Activated naive CD4-positive, alpha-beta T cell treated with anti-CD3 and anti-CD28 coated beads, Interleukin-2, amount 10 ng/mL, durations not matched to agents 7 days and 5 days (primary cell): ENCODE results near the gene DCP2.

Source experiments
- CTCF ChIA-PET: fragments of 350-600 bp; sonication (Branson Sonifier 250); formaldehyde crosslinking; loops from one replicate; lab custom pipeline; 2021; ENCODE audit warnings: antibody characterized with exemption; lab: Charles Lee
- DNase-seq: peaks from one replicate; pipeline ENCODE4 v3.0.0-alpha.2; 2020
- H3K27ac Mint-ChIP-seq: one replicate; pipeline ENCODE4 v1.8.0; 2021; ENCODE audit warnings: mild to moderate bottlenecking, moderate library complexity, mixed read lengths
- H3K27me3 Mint-ChIP-seq: one replicate; pipeline ENCODE4 v1.8.0; 2021; ENCODE audit warnings: mild to moderate bottlenecking, mixed read lengths
- H3K36me3 Mint-ChIP-seq: one replicate; pipeline ENCODE4 v1.8.0; 2021; ENCODE audit warnings: mixed read lengths
- H3K4me1 Mint-ChIP-seq: one replicate; pipeline ENCODE4 v1.8.0; 2021; ENCODE audit warnings: mixed read lengths
- H3K4me3 Mint-ChIP-seq: one replicate; pipeline ENCODE4 v1.8.0; 2021; ENCODE audit warnings: mild to moderate bottlenecking, moderate library complexity, mixed read lengths
- H3K9me3 Mint-ChIP-seq: one replicate; pipeline ENCODE4 v1.8.0; 2021; ENCODE audit warnings: mixed read lengths

Gene DCP2

DNA sequence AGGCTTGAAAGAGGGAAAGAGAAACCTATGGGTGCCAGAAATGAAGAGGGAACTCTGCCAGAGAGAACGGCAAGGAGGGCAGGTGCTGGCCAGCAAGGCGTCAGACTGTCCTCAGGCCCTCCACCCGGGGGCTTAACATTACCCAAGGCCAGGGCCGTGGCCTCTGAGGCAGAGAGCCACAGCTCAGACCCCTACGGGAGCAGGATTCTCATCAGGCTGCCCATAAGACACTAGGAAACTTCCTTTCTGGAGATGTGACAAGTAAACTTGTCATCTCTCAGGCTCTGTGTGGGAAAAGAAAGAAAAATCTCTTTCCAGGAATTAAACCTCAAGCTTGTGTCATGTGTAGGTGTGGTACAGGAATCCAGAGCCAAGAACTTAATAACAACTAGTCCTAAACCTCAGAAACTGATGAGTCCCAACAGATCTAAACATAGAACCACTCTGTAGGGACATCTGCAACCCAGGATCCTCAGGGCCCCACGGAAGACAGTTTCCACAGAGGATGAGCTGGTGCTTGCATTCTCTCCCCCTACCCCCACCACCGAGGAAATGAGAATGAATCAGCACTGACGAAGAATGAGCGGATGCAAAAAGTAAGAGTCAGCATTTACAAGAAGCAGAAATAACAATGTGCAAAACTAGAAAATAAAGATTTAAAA lies 74.3 kb downstream of the DCP2 start:
- H3K27me3 Mint-ChIP-seq, result peaks cover 10% of the 10 kb centered on the region
- CTCF ChIA-PET, result no interaction called here
- peaks cover 13% of the 10 kb centered on the region for H3K4me1 Mint-ChIP-seq
- H3K4me3 Mint-ChIP-seq, result no peak overlapping the region
- DNase-seq, result no peak
- peak overlapping the region; percentile 16 for H3K27ac Mint-ChIP-seq
- H3K9me3 Mint-ChIP-seq, result no peaks in the 10 kb centered on the region
- H3K36me3 Mint-ChIP-seq, result no peaks in the 10 kb centered on the region

DNA sequence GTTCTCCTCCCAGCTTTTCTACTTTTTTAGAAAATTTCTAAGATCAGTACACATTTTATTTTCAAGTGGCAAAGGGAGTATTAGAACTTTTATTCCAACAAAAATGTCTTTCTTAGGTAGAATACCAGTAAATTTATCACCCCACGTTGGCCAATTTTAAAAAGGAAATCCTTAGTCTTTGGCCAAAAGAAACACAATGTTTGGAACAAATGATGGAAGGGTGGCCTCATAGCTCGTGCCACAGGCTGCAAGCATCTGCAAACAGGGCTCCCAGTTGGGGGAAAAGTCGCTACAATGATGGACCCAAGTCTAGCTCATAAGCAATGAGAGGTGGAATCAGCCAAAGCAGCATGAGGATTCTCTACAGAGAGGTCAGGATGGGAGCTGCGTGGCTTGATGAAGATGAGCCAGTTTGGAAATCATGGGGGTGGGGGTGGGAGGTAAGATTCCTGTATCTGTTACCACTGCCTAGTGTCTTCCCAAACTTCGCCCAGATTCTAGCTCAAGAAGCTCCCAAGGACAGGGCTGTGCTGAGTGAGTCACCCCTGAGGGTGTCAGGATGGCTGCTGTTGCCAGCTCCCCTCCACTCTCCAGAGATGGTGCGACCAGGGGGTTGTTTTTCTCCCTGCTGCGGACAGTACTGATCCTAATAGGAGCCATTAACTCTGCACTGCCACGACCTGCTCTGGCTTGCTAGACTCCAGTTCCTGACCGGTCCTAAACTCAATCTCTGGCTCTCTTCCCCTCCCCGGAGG lies 75.6 kb downstream of the DCP2 start:
- CTCF ChIA-PET, result interaction anchor here (0.9 to 2.3 kb wide), 2 partner anchors 9 to 10 kb away, joined by 4 to 7 read pairs; no protein-coding TSS in a partner anchor

DNA sequence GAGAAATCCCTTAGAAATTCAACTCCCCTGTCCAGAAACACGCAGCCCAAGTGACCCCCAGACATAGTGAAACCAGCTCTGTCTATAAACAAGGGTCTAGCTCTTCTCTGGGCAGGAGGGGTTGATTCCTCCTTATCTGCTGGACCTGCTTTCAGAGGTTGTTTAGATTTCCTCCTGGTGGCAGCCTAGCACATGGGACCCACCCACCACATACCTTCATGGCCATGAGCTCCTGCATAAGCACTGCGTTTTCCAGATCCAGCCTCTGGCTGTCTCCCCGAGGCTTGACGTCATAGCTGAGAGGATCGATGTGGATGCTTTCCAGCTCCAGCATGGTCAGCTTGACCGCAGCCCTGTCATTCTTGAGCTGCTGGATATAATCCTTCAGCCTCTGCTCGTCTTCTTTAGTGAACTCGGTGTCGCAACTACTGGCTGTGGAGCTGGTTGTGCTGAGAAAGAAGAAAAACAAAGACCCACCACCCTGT lies 77.0 kb downstream of the DCP2 start:
- Mint-ChIP-seq H3K27ac (no peak overlapping the region), H3K4me3 (no peak overlapping the region), H3K4me1 (peaks cover 14% of the 10 kb centered on the region), H3K36me3 (no peaks in the 10 kb centered on the region), H3K27me3 (peaks cover 5% of the 10 kb centered on the region), H3K9me3 (no peaks in the 10 kb centered on the region)
- CTCF ChIA-PET, result interaction anchor here (1.0 to 2.3 kb wide), 2 partner anchors 10 to 57 kb away, joined by 4 to 7 read pairs; no protein-coding TSS in a partner anchor
- no peak for DNase-seq

More for the DNA sequence above, 75.6 kb downstream of the DCP2 start:
- peaks cover 13% of the 10 kb centered on the region for H3K4me1 Mint-ChIP-seq
- DNase-seq, result no peak
- no peak overlapping the region for H3K4me3 Mint-ChIP-seq
- H3K36me3 Mint-ChIP-seq, result no peaks in the 10 kb centered on the region
- no peak overlapping the region for H3K27ac Mint-ChIP-seq
- no peaks in the 10 kb centered on the region for H3K9me3 Mint-ChIP-seq
- peaks cover 5% of the 10 kb centered on the region for H3K27me3 Mint-ChIP-seq

DNA sequence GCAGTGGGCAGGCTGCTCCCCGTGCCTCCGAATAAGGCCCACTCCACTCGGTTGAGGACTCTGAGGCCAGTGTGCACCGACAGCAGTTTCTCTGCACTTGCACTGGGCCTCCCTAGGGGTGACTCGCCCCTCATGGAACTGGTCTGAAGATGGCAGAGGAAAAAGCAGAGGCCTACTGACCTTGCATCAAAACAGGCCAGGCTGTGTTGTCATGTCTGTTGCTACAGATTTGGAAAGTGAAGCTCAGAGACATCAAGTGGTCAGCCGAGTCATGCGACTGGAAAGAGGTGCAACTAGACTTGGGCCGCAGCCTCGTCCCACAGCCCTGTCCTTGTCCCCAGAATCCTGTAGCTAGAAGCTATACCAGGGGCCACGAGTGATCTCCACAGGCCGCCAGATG lies 78.3 kb downstream of the DCP2 start:
- Mint-ChIP-seq H3K9me3 (no peaks in the 10 kb centered on the region), H3K27ac (no peak overlapping the region), H3K4me1 (peaks cover 22% of the 10 kb centered on the region), H3K36me3 (no peaks in the 10 kb centered on the region), H3K4me3 (no peak overlapping the region), H3K27me3 (peaks cover 12% of the 10 kb centered on the region)
- no peak for DNase-seq
- CTCF ChIA-PET, result interaction anchor here (1.0 kb wide), 1 partner anchor 59 kb away, joined by 4 read pairs; no protein-coding TSS in a partner anchor

DNA sequence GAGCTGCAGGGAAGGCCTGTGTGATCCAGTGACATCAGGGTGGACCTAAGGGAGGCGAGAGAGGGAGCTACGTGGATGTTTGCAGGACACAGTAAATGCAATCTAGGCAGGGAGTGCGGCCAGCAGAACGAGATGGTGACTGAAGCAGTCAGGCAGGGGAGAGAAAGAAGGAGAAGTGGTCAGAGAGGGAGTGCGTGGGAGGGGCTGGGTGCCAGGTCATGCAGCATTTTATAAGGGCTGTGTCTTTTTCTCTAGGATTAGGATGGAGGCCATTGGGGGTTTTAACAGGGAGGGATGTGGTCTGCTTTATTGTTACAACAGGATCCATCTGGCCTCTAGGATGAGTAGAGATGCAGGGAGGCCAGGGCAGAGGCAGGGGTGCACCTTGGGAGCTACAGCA lies 80.4 kb downstream of the DCP2 start:
- H3K36me3 Mint-ChIP-seq, result no peaks in the 10 kb centered on the region

DNA sequence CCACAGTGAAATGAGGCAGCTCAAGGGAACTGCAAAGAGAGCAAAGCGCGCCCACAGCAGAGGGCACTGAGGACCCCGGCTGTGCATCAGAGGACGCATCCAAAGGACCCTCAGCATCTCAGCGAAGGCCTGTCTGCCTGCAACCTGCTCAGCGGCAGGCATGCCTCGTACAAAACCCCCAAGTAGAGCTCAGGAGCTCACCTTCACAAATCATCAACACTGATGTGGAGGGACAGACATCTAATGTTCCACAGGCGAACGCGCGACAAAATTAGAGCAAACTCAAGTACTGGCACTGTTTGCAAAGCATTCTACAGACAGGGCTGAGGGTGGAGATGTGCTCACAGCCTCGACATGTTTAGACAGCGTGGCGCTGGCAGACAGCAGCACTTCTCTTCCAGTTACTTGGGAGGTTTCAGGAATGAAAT lies 81.0 kb downstream of the DCP2 start:
- Mint-ChIP-seq H3K9me3 (no peaks in the 10 kb centered on the region), H3K4me1 (peaks cover 22% of the 10 kb centered on the region), H3K4me3 (no peak overlapping the region), H3K27ac (no peak overlapping the region), H3K36me3 (no peaks in the 10 kb centered on the region), H3K27me3 (peaks cover 11% of the 10 kb centered on the region)
- no peak for DNase-seq
- CTCF ChIA-PET, result no interaction called here

More for the DNA sequence above, 80.4 kb downstream of the DCP2 start:
- Mint-ChIP-seq H3K4me1 (peaks cover 17% of the 10 kb centered on the region), H3K27ac (no peak overlapping the region), H3K9me3 (no peaks in the 10 kb centered on the region), H3K27me3 (peaks cover 13% of the 10 kb centered on the region), H3K4me3 (no peak overlapping the region)
- CTCF ChIA-PET, result no interaction called here
- DNase-seq, result no peak

DNA sequence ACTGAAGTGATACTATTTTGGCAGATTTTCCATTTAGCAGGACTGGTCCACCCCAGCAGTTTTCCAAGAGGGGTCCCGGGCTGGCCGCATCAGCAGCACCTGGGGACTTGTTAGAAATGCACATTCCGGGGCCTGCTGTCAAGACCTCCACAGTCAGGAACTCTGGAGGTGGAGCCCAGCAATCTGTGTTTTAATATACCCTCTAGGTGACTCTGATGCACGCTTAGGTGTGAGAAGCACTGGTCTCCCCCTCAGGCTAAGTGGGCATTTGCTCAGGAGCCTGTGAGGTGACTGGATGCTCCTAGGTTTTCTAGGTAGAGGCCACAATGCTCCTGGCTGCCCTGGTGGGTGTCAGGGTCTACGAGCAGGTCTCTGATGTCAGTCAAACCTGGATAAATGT lies 81.7 kb downstream of the DCP2 start:
- H3K36me3 Mint-ChIP-seq, result no peaks in the 10 kb centered on the region
- H3K4me1 Mint-ChIP-seq, result peaks cover 27% of the 10 kb centered on the region
- no peak for DNase-seq
- H3K27ac Mint-ChIP-seq, result no peak overlapping the region
- H3K4me3 Mint-ChIP-seq, result no peak overlapping the region
- CTCF ChIA-PET, result interaction anchor here (0.6 kb wide), 1 partner anchor 32 kb away, joined by 3 read pairs; no protein-coding TSS in a partner anchor
- H3K9me3 Mint-ChIP-seq, result no peaks in the 10 kb centered on the region
- H3K27me3 Mint-ChIP-seq, result peaks cover 9% of the 10 kb centered on the region

DNA sequence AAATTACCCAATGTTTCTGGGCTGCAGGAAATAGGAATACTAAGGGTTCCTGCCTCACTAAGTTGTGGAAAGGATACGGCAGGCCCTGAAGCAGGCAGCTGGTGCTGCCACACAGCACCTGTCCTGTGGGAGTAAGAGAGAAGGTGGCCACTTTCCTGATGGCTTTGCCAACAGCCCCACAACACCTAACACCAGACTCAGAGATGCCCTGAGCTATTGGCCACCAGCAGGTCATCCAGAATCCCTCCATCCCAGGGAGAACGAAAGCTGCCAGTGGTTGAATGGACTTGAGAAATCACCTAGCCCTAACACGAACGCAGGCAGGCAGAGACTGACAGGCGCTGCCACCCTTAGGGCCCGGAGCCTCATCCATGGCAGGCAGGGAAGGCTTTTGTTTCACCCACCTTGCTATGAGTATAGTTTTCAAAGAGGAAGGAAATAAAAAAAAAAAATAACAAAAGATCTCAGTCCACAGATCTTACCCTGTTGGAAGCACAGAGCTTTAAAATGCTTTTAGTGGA lies 82.2 kb downstream of the DCP2 start:
- Mint-ChIP-seq H3K4me3 (no peak overlapping the region), H3K27ac (no peak overlapping the region), H3K9me3 (no peaks in the 10 kb centered on the region), H3K4me1 (peaks cover 29% of the 10 kb centered on the region), H3K27me3 (peaks cover 14% of the 10 kb centered on the region), H3K36me3 (no peaks in the 10 kb centered on the region)
- no peak for DNase-seq
- CTCF ChIA-PET, result interaction anchor here (0.9 kb wide), 1 partner anchor 18 kb away, joined by 3 read pairs; no protein-coding TSS in a partner anchor

DNA sequence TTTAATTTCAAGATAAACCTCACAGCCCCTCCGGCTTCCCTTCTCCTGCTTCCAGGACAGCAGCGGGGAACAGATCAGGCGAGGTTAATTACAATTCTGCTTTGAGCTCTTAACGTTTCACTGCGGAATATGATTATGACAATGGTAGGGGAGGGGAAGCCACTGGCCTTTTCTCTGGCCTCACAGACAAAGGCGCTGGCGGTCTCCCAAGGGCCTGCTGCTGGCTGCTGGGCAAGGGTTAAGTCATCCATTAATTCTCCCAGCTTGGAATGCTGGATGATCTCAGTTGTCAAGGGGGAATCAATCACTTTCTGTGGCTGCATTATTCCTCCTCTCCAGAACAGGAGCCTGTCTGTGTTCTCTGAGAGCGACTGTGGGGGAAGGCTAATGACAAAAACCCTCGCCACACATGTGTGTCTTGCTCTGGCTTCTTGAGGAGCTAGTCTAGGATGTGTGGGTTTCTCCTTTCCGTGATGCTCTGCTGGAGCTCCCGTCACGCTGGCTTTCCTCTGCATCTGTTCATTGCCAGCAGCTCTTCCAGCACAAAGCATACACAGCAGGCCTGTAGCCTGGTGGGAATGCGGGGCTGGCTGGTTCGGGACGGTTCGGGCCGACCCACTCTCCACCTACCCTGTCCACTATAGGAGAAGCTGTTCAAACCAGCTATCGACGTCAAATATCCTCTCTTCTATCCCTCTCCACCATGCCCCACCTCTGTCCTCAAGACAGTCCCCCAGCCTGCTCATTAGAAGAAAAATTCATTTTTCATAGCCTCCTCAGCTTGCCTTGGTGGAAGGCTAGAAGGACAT lies 82.8 kb downstream of the DCP2 start:
- no peak overlapping the region for H3K4me3 Mint-ChIP-seq
- H3K4me1 Mint-ChIP-seq, result peaks cover 29% of the 10 kb centered on the region
- no peaks in the 10 kb centered on the region for H3K9me3 Mint-ChIP-seq
- H3K36me3 Mint-ChIP-seq, result no peaks in the 10 kb centered on the region
- DNase-seq, result no peak
- CTCF ChIA-PET, result interaction anchor here (0.7 to 1.2 kb wide), 3 partner anchors 13 to 18 kb away, joined by 3 read pairs; no protein-coding TSS in a partner anchor
- peaks cover 16% of the 10 kb centered on the region for H3K27me3 Mint-ChIP-seq
- H3K27ac Mint-ChIP-seq, result no peak overlapping the region

DNA sequence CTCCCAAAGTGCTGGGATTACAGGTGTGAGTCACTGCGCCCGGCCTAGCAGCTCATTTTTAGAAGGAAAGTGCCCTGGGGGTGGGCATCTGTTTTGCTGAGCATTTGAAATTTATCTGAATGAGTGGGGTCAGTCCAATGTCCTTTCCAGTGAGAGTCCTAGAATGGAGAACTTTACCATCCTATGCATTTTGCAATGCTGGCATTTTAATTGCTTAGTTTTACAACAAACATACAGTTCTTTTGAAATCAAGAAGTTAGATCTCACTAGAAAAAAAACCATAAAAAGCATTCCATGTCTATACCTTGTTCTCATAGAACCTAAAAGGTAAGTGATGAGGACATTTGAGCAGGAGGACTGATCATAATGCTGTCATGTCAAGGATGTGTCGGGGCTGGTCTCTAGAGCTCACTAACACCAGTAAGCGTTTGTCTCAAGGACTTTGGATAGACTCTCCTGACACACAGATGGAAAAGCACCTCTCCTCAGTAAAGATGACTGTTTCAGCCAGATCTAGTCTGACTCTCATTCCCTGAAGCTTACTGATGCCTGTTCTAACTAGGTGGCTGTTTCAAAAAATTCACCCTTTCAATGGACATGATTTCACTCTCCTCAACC lies 83.9 kb downstream of the DCP2 start:
- Mint-ChIP-seq H3K36me3 (no peaks in the 10 kb centered on the region), H3K27ac (no peak overlapping the region), H3K4me1 (peaks cover 29% of the 10 kb centered on the region), H3K9me3 (no peaks in the 10 kb centered on the region), H3K4me3 (no peak overlapping the region), H3K27me3 (peaks cover 16% of the 10 kb centered on the region)
- DNase-seq, result no peak
- CTCF ChIA-PET, result interaction anchor here (1.1 to 1.2 kb wide), 2 partner anchors 13 to 64 kb away, joined by 3 read pairs; no protein-coding TSS in a partner anchor

DNA sequence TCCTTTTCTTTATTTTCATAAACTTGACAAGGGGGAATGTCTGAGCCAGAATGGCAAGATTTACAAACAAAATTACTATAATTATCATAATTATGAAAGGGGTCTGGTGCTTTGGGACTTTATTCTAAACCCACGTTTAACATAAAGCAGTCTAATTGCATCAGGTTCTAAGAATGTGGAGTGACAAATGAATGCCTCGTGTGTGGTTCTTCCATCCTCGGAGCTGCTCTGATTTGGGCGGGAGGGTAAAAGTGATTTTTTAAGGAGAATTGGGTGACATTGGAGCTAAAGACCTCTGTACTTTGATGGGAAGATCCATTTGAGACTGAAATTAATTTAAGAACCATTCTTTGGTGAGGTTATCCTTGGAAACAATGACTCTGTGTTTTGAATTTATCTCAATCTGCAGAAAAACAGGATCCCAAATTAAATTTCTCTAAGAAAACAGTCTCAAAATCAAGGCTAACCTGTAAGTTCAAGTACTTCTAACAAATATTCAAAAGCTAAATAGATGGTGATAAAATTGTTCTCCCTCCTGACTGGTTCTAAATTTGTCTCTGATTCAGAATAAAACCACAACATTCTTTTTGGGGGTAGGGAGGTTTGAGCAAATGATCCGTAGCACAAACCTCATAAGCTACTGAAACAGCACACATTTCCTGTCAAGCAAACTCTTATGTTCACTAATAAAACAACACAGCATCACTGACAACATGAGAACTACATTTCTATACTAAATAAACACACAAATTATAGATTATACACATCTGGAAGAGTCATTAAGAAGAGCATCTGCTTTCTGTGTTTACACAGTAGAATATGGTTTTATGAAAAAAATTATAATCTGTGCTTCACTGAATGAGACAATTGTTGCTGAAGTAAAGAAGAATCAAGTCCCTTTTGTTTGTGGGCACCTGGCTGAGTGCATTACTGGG lies 85.5 kb downstream of the DCP2 start:
- no peak overlapping the region for H3K4me3 Mint-ChIP-seq
- H3K4me1 Mint-ChIP-seq, result peaks cover 29% of the 10 kb centered on the region
- no peaks in the 10 kb centered on the region for H3K9me3 Mint-ChIP-seq
- no peaks in the 10 kb centered on the region for H3K36me3 Mint-ChIP-seq
- H3K27ac Mint-ChIP-seq, result peak overlapping the region; percentile 34
- CTCF ChIA-PET, result interaction anchor here (1.0 kb wide), 1 partner anchor 9 kb away, joined by 4 read pairs; no protein-coding TSS in a partner anchor
- H3K27me3 Mint-ChIP-seq, result peaks cover 16% of the 10 kb centered on the region
- no peak for DNase-seq

DNA sequence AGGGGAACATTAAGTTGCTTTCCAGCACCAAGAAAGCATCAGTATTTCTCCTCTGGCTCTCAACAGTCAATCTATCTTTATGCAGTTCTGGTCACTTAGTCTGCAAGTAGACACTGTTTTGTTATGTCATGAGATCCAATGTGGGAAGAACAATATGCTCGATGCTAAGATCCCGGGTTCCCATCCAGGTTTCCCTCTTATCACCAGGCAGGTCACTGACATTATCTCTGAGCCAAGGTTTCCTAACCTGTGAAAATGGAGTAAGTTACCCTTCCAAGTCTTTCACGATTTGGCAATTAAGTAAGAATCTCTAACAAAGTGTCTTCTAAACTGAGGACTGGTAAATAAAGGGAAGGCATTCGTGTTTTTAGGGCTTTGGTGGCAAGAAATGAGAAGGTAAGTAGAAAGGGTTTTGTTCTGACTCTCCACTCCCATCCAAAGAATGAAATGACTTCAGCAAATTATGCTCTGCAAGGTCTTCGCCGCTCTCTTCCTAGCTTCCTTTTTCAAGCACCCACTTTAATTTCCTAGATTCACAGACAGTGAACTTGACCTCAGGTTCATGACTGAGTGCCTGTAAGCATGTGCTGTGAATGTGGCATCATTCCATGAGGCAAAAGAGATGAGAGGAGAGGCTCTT lies 86.4 kb downstream of the DCP2 start:
- Mint-ChIP-seq H3K36me3 (no peaks in the 10 kb centered on the region), H3K9me3 (no peaks in the 10 kb centered on the region), H3K27ac (no peak overlapping the region), H3K4me3 (no peak overlapping the region), H3K4me1 (peaks cover 29% of the 10 kb centered on the region), H3K27me3 (peaks cover 16% of the 10 kb centered on the region)
- no peak for DNase-seq
- CTCF ChIA-PET, result interaction anchor here (0.7 to 1.3 kb wide), 4 partner anchors 11 to 549 kb away, joined by 3 to 4 read pairs (median 3); no protein-coding TSS in a partner anchor
